COLO668 (cell line): ENCODE results near the gene TOP3B.

Source experiments
- DNase-seq: peaks from one replicate; lab custom pipeline; 2025; ENCODE audit not compliant: unreplicated experiment; lab: John Stamatoyannopoulos, UW

The TOP3B gene

GRCh38 chr22:21981874-21982273, 713 bp downstream of the TOP3B start:
- DNase-seq, result no peak

GRCh38 chr22:21980547-21980946, 2.0 kb downstream of the TOP3B start:
- DNase-seq, result no peak

GRCh38 chr22:21978564-21979386, 3.8 kb downstream of the TOP3B start:
- no peak for DNase-seq

GRCh38 chr22:21977814-21978213, 4.8 kb downstream of the TOP3B start:
- no peak for DNase-seq

GRCh38 chr22:21975854-21976345, 6.7 kb downstream of the TOP3B start:
- no peak for DNase-seq

- DNase-seq, result peak; percentile 35
Observed at GRCh38 chr22:21975273-21975672, 7.3 kb downstream of the TOP3B start.

GRCh38 chr22:21974058-21974649, 8.4 kb downstream of the TOP3B start:
- no peak for DNase-seq

- no peak for DNase-seq
Observed at GRCh38 chr22:21972806-21973205, 9.8 kb downstream of the TOP3B start.

- peak; percentile 23 for DNase-seq
Observed at GRCh38 chr22:21972293-21972779, 10.3 kb downstream of the TOP3B start.

GRCh38 chr22:21971858-21972275, 10.7 kb downstream of the TOP3B start:
- no peak for DNase-seq

- no peak for DNase-seq
Observed at GRCh38 chr22:21970800-21971617, 11.6 kb downstream of the TOP3B start.

GRCh38 chr22:21970037-21970799, 12.4 kb downstream of the TOP3B start:
- DNase-seq, result no peak

- no peak for DNase-seq
Observed at GRCh38 chr22:21968452-21969129, 14.0 kb downstream of the TOP3B start.

- DNase-seq, result no peak
Observed at GRCh38 chr22:21967693-21968271, 14.8 kb downstream of the TOP3B start.

GRCh38 chr22:21966643-21967516, 15.7 kb downstream of the TOP3B start:
- no peak for DNase-seq

- DNase-seq, result no peak
Observed at GRCh38 chr22:21965762-21966288, 16.8 kb downstream of the TOP3B start.

GRCh38 chr22:21964918-21965484, 17.6 kb downstream of the TOP3B start:
- no peak for DNase-seq

- no peak for DNase-seq
Observed at GRCh38 chr22:21964234-21964633, 18.4 kb downstream of the TOP3B start.
